GM12801 (cell line): ENCODE measurements around the gene ZNF668.

Experiments used
- CTCF ChIP-seq: IDR thresholded peaks from one replicate; pipeline ENCODE4 v1.5.1; 2011; ENCODE audit warnings: control low read depth; ENCODE audit not compliant: insufficient read length; ENCODE audit errors: extremely low read depth

Gene ZNF668

GRCh38 chr16:31020536-31020935 lies 53.5 kb downstream of the ZNF668 start:
- no peak for TF ChIP-seq CTCF

DNA sequence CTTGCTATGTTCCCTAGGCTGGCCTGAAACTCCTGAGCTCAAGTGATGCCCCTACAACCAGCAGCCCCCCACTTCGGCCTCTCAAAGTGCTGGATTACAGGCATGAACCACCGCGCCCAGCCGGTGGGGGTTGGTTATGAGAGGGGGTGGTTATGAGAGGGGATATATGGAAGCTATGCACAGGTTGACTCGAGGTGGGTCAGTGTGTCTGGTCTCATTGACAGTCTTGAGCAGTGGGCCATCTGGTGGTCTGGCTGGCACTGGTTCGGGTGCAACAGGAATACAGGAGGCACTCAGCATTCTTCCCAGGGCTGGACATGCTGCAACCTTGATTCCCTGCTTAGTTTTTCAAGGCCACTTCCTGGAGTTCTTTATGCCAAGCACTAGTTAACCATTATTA lies 58.0 kb downstream of the ZNF668 start:
- no peak for TF ChIP-seq CTCF
